Left ventricle myocardium inferior (tissue), 1 donor: ENCODE measurements around the gene NPAS2. TPM values are rescaled to one million over a fixed set of nuclear protein-coding genes. Genes with fewer than 3 reads are reported as not detected.

ENCODE experiments used
- DNase-seq: peaks from one replicate; pipeline ENCODE4 v3.0.0-alpha.2; 2020
- H3K27ac ChIP-seq: fragments of 200-600 bp; replicated peaks from 2 replicates; pipeline ENCODE4 v1.8.0; 2021
- H3K27me3 ChIP-seq: fragments of 200-600 bp; 2 replicates; pipeline ENCODE4 v1.8.0; 2021; ENCODE audit warnings: low read depth
- H3K36me3 ChIP-seq: fragments of 200-600 bp; 2 replicates; pipeline ENCODE4 v1.8.0; 2021
- H3K4me1 ChIP-seq: fragments of 200-600 bp; 2 replicates; pipeline ENCODE4 v1.8.0; 2021
- H3K4me3 ChIP-seq: fragments of 200-600 bp; 2 replicates; pipeline ENCODE4 v1.8.0; 2021; ENCODE audit warnings: mild to moderate bottlenecking, moderate library complexity
- H3K9me3 ChIP-seq: fragments of 200-600 bp; replicated peaks from 2 replicates; pipeline ENCODE4 v1.8.0; 2021
- CTCF ChIP-seq: fragments of 200-600 bp; IDR thresholded peaks from 2 replicates; pipeline ENCODE4 v1.8.0; 2021; ENCODE audit warnings: antibody characterized with exemption, mild to moderate bottlenecking, borderline replicate concordance
- intact Hi-C: fragments of 100-400 bp; cut with micrococcal nuclease; formaldehyde crosslinking; loops from one replicate; pipeline ENCODE4 v1.11.0; 2022
- total RNA-seq: library from RNA; stranded (reverse); fragmentation: NEBNext Ultra II Directional; extraction: Animal tissue kit (Norgen Biotek cat#: 25700); gene quantifications from one replicate; pipeline ENCODE4 v1.2.1, GENCODE V29; 2021
- donor health status: DM: no; HTN: yes; CAD: no; lungs with severe emphysema.

The NPAS2 gene
- total RNA-seq, 1 donor from 2014 or later = 51.0 TPM

DNA sequence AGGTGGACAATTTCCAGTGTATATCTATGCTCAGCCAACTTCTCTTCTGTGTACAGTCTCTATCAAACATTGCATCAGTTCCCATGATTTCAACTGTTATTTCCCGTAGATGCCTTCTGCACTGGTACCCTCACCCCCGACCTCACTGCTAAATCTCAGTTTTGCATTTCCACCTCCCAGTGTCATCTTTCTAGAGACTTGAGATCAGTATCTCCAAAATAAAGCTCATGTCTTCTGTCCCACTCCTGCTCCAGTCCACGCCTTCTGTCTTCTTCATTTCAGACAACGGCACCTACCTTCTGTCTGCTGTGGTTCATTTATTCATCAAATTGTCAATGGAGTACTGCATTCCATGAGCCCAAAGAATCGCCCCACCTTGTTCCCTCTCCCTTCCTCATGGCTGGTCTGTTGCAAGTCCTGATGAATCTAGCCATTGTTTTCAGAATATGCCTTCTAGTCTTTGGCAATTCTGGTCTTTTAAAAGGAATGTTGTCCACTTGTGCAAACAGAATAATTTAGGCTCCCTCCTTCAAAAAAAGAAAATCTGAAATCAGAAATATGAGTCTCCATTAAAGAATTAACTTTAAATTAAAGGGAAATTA is 23.3 kb upstream of the NPAS2 start:
- no peak overlapping the region for H3K27ac ChIP-seq
- H3K4me3 ChIP-seq = no peak overlapping the region
- no peaks in the 10 kb centered on the region for H3K4me1 ChIP-seq
- no peaks in the 10 kb centered on the region for H3K36me3 ChIP-seq
- H3K9me3 ChIP-seq = no peaks in the 10 kb centered on the region
- intact Hi-C loops = no loop called here
- no peaks in the 10 kb centered on the region for H3K27me3 ChIP-seq
- DNase-seq = no peak
- TF ChIP-seq CTCF = no peak

- Histone ChIP-seq H3K27ac (no peak overlapping the region), H3K9me3 (no peaks in the 10 kb centered on the region), H3K4me1 (no peaks in the 10 kb centered on the region), H3K36me3 (no peaks in the 10 kb centered on the region), H3K4me3 (no peak overlapping the region), H3K27me3 (no peaks in the 10 kb centered on the region)
- no peak for TF ChIP-seq CTCF
- no peak for DNase-seq
- intact Hi-C loops = no loop called here
Measured at GRCh38 chr2:100799686-100800085, 20.3 kb upstream of the NPAS2 start.

DNA sequence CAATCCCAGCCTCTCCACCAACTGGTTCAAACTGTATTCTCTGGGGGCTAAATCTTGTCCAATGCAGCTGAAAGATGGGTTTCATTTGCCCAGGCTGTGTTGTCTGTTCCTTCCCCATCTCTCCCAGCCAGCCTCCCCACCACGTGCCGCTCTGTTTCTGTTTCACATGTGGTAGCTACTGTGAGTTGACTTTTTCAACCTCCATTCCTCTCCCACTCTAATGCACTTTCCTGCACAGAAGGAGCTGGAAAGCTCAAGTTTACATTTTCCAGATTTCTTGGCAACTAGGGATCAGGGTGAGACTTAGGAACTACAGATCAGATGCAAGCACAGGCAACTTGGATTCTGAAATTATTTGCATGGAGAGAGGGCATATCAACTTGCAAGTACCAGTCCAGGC is 19.0 kb upstream of the NPAS2 start:
- no peaks in the 10 kb centered on the region for H3K27me3 ChIP-seq
- no peak overlapping the region for H3K4me3 ChIP-seq
- H3K9me3 ChIP-seq = no peaks in the 10 kb centered on the region
- DNase-seq = no peak
- H3K36me3 ChIP-seq = no peaks in the 10 kb centered on the region
- H3K4me1 ChIP-seq = no peaks in the 10 kb centered on the region
- intact Hi-C loops = no loop called here
- H3K27ac ChIP-seq = no peak overlapping the region
- no peak for TF ChIP-seq CTCF

GRCh38 chr2:100801402-100801801 is 18.5 kb upstream of the NPAS2 start:
- no peak for DNase-seq
- Histone ChIP-seq H3K27me3 (no peaks in the 10 kb centered on the region), H3K9me3 (no peaks in the 10 kb centered on the region), H3K4me1 (no peaks in the 10 kb centered on the region), H3K36me3 (no peaks in the 10 kb centered on the region), H3K27ac (no peak overlapping the region), H3K4me3 (no peak overlapping the region)
- TF ChIP-seq CTCF = no peak
- intact Hi-C loops = no loop called here

DNA sequence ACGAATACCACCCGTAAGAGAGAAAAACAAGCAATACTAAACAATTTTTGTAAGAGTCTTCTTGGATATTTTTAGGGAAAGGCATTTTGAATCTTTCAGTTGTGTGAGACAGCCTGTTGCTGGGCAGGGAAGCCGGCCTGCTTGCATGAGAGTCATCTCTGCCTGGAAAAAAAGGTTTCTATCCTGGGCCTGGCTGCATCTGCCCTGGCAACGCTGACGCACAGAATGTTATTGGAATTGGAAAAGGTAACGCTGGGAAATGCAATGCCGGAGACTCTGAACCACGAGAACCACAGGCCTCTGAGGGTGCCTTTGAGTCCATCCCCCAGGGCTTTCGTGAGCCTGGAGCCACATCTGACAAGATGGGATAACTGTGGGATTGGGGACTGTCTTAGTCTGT is 17.9 kb upstream of the NPAS2 start:
- intact Hi-C loops = no loop called here
- Histone ChIP-seq H3K36me3 (no peaks in the 10 kb centered on the region), H3K4me1 (no peaks in the 10 kb centered on the region), H3K27me3 (no peaks in the 10 kb centered on the region), H3K27ac (no peak overlapping the region), H3K4me3 (no peak overlapping the region), H3K9me3 (no peaks in the 10 kb centered on the region)
- no peak for DNase-seq
- TF ChIP-seq CTCF = no peak
